Sciatic nerve (tissue), 2 donors: ENCODE results near the gene ERICH6. TPM values are rescaled to one million over a fixed set of nuclear protein-coding genes. Genes with fewer than 3 reads are reported as not detected.

ENCODE experiments used
- ATAC-seq: fragments of 200-7000 bp; cut with Tn5 transposase; one replicate; pipeline ENCODE4 v1.9.1; 2020; ENCODE audit warnings: mild to moderate bottlenecking, moderate library complexity
- DNase-seq: peaks from one replicate; pipeline ENCODE4 v3.0.0-alpha.2; 2020; ENCODE audit warnings: low spot score
- intact Hi-C: fragments of 100-400 bp; cut with DNase I; formaldehyde crosslinking; loops from one replicate; pipeline ENCODE4 v1.14.2; 2022
- total RNA-seq: library from RNA; stranded (reverse); fragmentation: NEBNext Ultra II Directional; extraction: Animal tissue kit (Norgen Biotek cat#: 25700); gene quantifications from one replicate; pipeline ENCODE4 v1.2.1, GENCODE V29; 2021
- donor health status: DM: no; HTN: no; CAD: no.
- donor health status: DM: no; HTN: no; CAD: no.

Gene ERICH6
- total RNA-seq, 1 donor from 2014 or later: 0.49 TPM

- DNase-seq (no peak), ATAC-seq (no peak)
- intact Hi-C loops: no loop called here
Observed at GRCh38 chr3:150697646-150698045, 6.1 kb downstream of the ERICH6 start.

- intact Hi-C loops: no loop called here
Observed at GRCh38 chr3:150691414-150692040, 12.2 kb downstream of the ERICH6 start.

GRCh38 chr3:150687613-150688012, 16.1 kb downstream of the ERICH6 start:
- ATAC-seq: no peak
- no peak for DNase-seq
- intact Hi-C loops: no loop called here

More at GRCh38 chr3:150691414-150692040, 12.2 kb downstream of the ERICH6 start:
- DNase-seq (no peak), ATAC-seq (no peak)

GRCh38 chr3:150682824-150683223, 20.9 kb downstream of the ERICH6 start:
- intact Hi-C loops: no loop called here
- ATAC-seq (no peak), DNase-seq (no peak)

- ATAC-seq: no peak
- intact Hi-C loops: no loop called here
- no peak for DNase-seq
Observed at GRCh38 chr3:150682279-150682678, 21.4 kb downstream of the ERICH6 start.

- no peak for DNase-seq
- intact Hi-C loops: no loop called here
- ATAC-seq: no peak
Observed at GRCh38 chr3:150681057-150681456, 22.7 kb downstream of the ERICH6 start.

- DNase-seq (no peak), ATAC-seq (no peak)
- intact Hi-C loops: no loop called here
Observed at GRCh38 chr3:150680562-150680961, 23.2 kb downstream of the ERICH6 start.

- intact Hi-C loops: no loop called here
- no peak for DNase-seq
- ATAC-seq: no peak
Observed at GRCh38 chr3:150675587-150675986, 28.1 kb downstream of the ERICH6 start.

GRCh38 chr3:150673966-150674365, 29.8 kb downstream of the ERICH6 start:
- intact Hi-C loops: no loop called here
- no peak for DNase-seq
- ATAC-seq: no peak

- intact Hi-C loops: no loop called here
- no peak for ATAC-seq
- DNase-seq: no peak
Observed at GRCh38 chr3:150666167-150666566, 37.6 kb downstream of the ERICH6 start.

- no peak for ATAC-seq
- intact Hi-C loops: no loop called here
- DNase-seq: no peak
Observed at GRCh38 chr3:150663461-150663860, 40.3 kb downstream of the ERICH6 start.

GRCh38 chr3:150662410-150663200, 41.1 kb downstream of the ERICH6 start:
- intact Hi-C loops: no loop called here
- ATAC-seq (no peak), DNase-seq (no peak)

GRCh38 chr3:150656316-150656715, 47.4 kb downstream of the ERICH6 start:
- ATAC-seq: no peak
- no peak for DNase-seq
- intact Hi-C loops: no loop called here

GRCh38 chr3:150653110-150653561, 50.6 kb downstream of the ERICH6 start:
- intact Hi-C loops: no loop called here
- no peak for DNase-seq
- no peak for ATAC-seq

GRCh38 chr3:150640256-150640655, 63.5 kb downstream of the ERICH6 start:
- DNase-seq (no peak), ATAC-seq (no peak)
- intact Hi-C loops: no loop called here

GRCh38 chr3:150639262-150639661, 64.5 kb downstream of the ERICH6 start:
- intact Hi-C loops: no loop called here
- no peak for ATAC-seq

GRCh38 chr3:150636258-150636657, 67.5 kb downstream of the ERICH6 start:
- intact Hi-C loops: no loop called here

More at GRCh38 chr3:150639262-150639661, 64.5 kb downstream of the ERICH6 start:
- no peak for DNase-seq

GRCh38 chr3:150635526-150635925, 68.2 kb downstream of the ERICH6 start:
- DNase-seq (no peak), ATAC-seq (peak; percentile 67)
- intact Hi-C loops: no loop called here

More at GRCh38 chr3:150636258-150636657, 67.5 kb downstream of the ERICH6 start:
- DNase-seq: no peak
- no peak for ATAC-seq

GRCh38 chr3:150635076-150635475, 68.6 kb downstream of the ERICH6 start:
- peak; percentile 45 for ATAC-seq
- intact Hi-C loops: no loop called here
- DNase-seq: no peak

GRCh38 chr3:150631515-150632221, 72.1 kb downstream of the ERICH6 start:
- no peak for DNase-seq
- intact Hi-C loops: no loop called here
- ATAC-seq: no peak
